NCI-H748 (cell line): ENCODE results near the gene BANF1.

ENCODE experiments used
- DNase-seq: peaks from one replicate; lab custom pipeline; 2025; ENCODE audit not compliant: unreplicated experiment; lab: John Stamatoyannopoulos, UW

The BANF1 gene, protein sequence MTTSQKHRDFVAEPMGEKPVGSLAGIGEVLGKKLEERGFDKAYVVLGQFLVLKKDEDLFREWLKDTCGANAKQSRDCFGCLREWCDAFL

DNA sequence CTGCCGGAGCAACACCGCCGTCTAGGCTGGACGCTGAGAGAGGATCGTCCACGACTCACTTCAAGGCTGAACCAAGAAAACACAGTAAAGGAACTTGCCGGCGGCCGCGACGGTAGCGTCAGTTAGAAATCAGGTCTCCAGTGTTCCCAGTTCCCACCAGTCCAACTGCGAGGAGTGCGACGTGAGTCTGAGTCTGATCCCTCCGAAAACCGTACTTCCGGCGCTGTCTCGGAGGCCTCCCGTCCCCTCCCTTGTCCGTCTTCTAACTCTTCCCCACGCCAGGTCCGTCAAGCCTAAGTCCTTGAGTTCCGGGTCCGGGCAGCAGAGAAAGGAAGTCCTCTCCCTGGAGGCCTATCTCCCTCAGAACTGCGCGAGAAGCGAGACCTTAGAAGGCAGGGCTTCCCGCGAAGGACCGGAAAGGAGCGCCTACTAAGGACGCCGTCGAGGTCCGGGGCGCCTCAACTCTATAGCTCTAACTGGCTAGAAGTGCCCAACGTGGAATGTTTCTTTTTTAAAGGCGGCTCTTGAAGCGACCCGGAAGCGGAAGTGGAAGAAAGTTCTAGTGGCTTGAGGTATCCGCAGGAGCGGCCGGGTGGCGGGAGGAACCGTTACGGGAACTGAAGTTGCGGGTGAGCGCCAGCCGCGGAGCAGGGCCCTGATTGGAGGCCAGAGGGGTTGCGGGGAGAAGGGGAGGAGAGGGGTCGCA, at the start of gene BANF1, which contains the start of gene EIF1AD:
TSS of gene BANF1 (plus strand) at position 562 of the 706 bp plus-strand sequence. CDS start 748 bp downstream, outside the sequence.
TSS of gene EIF1AD (minus strand) at position 216 of the 706 bp plus-strand sequence. CDS start 1,768 bp downstream, outside the sequence.
- DNase-seq, result peak; percentile 99

DNA sequence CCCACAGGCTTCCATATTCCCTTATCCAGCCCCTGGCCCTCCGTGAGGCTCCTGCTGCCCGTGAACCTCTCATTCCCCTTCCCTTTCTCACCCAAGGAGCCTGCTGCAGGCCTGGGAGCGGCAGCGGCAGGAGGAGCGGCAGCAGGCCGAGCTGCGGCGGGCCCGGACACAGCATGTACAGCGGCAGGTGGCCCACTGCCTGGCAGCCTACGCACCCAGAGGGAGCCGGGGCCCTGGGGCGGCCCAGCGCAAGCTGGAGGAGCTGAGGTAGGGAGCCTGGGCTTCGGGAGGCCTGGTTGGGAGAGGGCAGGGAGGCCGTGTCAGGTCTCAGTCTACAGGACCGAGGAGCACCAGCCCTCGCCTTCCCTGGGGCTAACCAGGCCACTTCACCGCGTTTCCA, 48.8 kb upstream of the BANF1 start:
- no peak for DNase-seq

DNA sequence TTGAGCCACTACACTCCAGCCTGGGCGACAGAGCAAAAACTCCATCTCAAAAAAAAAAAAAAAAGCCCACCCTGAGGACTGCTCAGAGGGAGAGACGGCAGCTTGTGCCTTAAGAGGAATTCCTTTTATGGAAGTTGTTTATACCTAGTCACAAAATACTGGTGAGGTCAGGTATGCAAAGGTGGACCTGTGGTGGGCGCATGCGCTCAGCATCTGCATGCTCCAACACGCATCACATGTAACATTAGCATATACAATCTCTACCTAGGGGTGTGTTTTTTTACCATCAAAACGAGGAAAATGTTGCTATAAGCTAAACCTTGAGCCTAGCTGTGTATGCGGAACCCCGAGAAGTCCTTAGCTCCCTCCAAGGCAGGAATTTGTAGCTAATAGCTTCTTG, 47.5 kb upstream of the BANF1 start:
- no peak for DNase-seq

DNA sequence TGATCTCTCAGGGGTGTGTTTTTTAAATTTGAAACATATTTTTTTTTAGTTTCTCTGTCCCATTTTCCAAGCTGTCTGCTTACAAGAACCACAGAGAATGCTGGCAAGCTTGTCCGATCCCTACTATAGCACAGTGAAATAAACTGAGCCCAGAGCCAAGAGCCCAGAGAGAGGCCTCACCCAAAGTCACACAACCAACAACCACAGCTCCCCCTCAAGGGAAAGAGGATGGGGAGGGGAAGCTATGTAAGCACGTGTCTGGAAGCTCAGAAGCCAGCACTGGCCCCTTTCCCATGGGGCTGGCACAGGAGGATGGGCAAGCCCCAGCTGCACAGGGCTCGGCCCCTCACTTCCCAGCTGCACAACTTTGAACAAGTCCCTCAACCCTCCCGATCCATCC, 44.0 kb upstream of the BANF1 start:
- DNase-seq, result no peak

DNA sequence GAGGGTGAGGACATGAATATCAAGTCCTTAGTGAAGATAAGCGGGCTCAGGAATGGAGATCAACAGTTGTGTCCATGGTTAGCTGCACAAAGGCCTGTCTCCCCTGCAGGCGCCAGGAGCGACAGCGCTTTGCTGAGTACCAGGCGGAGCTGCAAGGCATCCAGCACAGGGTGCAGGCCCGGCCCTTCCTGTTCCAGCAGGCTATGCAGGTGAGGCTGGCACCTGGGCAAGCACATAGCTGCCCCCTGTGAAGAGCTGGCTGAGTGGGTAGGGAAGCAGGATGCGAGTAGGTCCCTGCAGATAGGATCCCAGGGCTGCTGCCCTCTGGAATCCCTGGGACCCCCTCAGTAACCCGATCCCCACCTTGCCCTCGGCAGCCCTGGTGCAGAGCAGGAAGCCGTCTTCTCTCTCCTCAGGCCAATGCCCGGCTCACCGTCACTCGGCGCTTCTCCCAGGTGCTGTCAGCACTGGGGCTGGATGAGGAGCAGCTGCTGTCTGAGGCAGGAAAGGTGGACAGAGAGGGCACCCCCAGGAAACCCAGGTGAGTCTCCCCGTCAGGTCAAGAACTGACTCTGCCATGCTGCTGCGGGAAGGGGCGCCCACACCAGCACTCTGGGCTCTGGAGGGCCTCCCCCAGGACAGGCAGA, 43.4 kb upstream of the BANF1 start:
- DNase-seq, result no peak

DNA sequence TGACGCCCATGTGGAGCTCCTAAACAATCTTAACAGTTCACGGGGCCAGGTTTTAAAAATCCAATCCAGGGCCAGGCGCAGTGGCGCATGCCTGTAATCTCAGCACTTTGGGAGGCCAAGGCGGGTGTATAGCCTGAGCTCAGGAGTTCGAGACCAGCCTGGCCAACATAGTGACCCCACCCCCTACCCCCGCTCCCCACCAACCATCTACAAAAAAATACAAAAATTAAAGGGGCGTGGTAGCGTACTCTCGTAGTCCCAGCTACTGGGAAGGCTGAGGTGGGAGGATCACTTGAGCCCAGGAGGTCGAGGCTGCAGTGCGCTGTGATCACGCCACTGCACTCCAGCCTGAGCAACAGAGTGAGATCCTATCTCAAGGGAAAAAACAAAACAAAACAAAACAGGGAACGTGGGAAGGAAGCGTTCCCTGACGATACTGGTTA, 41.5 kb upstream of the BANF1 start:
- peak; percentile 39 for DNase-seq

DNA sequence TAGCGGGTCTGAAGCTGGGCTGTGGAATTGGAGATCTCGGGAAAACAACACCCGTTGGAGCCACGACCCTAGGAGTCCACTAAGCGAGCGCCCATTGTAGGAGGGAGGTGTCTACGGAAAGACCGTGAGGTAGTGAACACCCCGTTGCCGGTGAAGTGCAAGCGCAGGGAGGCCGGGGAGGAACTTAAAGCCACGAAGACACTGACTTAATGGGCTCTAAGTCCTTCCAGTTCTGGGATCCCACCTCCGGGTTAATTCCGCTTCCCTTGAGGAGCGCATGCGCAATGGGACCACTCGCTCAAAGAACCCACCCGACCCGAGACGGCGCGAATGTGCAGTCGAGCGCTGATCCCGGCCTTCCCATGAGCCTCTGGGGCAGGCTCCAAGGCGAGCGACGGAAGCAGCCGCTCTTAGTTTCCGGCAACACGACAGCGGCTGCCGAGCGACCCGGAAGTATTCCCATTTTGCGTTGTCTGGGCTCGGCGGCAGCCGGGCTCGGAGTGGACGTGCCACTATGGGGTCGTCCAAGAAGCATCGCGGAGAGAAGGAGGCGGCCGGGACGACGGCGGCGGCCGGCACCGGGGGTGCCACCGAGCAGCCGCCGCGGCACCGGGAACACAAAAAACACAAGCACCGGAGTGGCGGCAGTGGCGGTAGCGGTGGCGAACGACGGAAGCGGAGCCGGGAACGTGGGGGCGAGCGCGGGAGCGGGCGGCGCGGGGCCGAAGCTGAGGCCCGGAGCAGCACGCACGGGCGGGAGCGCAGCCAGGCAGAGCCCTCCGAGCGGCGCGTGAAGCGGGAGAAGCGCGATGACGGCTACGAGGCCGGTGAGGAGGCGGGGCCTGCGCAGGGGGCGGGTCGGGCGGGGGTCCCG, 40.8 kb upstream of the BANF1 start, which contains the start of gene SART1:
TSS of gene SART1 (plus strand) at position 468 of the 874 bp plus-strand sequence. CDS start at position 515, 47 bp downstream.
- DNase-seq, result peak; percentile 98

DNA sequence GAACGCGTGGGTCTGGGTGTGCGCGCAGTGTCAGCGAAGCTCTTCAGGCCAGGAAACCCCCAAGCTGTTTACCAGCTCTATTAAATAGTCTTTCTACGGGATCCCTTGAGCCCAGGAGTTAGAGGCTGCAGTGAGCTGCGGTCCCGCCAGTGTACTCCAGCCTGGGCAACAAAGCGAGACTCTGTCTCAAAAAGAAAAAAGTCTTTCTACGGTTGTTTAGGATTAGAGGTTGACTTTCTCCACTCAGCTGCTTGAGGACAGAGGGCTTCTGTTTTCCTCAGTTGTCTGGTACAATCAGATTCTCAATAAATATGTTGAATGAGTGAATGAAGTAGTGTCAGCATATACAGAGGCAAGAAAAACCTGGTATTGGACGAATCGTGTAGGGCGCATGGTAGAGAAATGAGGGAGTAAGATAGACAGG, 40.1 kb upstream of the BANF1 start:
- no peak for DNase-seq

DNA sequence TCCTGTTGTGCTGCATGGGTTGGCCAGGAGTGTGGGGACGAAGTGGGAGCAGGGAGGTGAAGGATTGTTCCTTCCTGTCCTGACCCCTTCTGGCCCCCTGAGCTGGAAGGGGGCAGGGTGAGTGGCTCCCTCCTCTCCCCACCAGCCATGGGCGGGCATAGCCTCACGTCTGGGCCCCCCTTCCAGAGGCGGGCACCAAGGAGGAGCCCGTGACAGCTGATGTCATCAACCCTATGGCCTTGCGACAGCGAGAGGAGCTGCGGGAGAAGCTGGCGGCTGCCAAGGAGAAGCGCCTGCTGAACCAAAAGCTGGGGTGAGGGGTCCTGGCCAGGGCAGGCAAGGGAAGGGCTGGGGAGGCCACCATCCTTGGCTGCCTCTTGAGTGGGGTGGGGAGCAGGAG, 37.4 kb upstream of the BANF1 start:
- no peak for DNase-seq

DNA sequence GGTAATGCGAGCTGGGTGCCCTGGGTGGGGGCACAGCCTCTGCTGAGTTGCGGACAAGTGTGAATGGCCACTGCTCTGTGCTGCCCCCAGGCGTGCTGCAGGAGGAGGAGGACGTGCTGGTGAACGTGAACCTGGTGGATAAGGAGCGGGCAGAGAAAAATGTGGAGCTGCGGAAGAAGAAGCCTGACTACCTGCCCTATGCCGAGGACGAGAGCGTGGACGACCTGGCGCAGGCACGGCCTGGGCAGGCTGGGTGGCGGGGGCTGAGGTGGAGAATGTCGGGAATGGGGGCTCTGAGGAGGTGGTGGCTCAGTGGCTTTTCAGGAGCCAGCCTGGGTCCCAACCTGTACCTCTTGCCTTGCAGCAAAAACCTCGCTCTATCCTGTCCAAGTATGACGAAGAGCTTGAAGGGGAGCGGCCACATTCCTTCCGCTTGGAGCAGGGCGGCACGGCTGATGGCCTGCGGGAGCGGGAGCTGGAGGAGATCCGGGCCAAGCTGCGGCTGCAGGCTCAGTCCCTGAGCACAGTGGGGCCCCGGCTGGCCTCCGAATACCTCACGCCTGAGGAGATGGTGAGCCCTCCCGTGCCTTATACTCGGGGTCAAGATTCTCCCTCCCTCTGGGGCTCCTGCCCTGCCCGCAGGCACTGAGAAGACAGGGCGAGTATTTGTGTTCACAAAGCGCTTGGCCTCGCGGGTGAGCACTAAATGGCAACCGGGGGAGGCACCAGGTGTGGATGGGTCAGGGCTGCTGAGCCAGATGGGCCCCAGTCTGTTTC, 36.1 kb upstream of the BANF1 start:
- DNase-seq, result no peak

DNA sequence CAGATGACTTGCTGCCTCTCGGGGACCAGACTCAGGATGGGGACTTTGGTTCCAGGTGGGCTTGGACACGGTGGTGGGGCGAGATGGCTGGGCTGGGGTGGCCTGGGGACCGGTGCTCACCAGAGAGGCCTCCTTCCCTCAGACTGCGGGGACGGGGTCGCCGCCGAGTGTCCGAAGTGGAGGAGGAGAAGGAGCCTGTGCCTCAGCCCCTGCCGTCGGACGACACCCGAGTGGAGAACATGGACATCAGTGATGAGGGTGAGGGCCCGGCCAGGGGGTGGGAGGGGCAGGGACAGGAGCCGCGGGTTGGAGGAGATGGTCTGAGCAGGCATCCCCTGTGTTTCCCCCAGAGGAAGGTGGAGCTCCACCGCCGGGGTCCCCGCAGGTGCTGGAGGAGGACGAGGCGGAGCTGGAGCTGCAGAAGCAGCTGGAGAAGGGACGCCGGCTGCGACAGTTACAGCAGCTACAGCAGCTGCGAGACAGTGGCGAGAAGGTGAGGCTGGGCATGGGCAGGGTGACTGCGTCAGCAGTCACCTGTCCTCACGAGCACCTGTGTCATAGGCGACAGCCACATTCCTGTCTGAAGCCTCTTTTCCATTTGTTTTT, 34.9 kb upstream of the BANF1 start:
- DNase-seq, result no peak

DNA sequence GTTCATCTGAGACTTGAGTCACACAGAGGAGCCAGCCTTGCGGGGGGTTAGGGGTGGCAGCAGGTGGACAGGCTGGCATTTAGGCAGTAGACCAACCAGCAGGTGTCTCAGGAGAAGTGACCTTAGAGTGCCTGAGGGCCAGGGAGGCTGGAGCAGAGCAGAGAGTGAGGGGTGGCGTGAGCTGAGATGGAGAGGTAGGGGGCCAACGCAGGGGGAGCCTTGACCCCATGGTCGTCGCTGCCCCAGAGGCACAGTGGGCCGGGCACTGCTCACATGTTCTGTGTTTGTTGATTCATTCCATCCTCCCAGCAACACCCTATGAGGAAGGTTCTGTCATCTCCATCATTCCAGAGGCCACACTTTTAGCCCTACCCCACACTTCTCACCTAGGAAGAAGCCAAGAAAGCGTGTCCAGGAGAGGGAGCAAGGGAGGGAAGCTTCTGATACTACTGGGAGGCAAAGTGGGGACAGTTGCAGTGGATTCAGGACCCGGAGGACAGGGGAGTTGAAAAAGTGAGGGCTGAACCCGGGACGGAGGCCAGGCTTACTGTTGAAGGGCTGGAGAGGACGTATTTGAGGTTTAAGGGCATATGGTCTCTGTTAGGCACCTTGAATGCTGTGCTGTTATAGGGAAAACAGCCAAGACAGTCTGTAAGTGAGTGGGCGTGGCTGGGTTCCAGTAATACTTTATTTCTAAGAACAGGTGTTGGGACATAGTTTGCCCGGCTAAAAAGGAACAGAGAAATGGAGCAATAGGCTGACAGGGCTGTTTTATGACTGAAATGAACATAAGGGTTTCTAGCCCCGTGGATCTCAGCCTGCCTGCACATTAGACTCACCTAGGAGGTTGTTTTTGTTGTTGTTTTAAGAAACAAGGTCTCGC, 33.5 kb upstream of the BANF1 start:
- no peak for DNase-seq

DNA sequence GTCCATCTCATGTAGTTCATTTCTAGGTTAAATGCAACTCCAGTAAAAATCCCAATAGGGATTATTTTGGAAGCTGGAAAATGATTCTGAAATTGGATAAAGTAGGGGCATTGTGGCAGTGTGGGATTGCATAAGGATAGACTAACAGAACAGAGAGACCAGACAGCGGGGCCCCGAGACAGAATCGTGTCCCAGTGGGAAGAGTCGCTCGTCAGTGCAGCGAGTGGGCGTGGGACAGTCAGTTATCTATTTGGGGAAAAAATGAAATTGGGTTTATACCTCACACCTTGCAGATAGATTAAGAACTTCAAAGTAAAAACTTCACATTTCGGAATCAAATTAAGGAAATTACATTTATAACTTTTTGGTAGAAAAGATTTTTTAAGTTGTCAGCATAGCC, 30.2 kb upstream of the BANF1 start:
- DNase-seq, result no peak

DNA sequence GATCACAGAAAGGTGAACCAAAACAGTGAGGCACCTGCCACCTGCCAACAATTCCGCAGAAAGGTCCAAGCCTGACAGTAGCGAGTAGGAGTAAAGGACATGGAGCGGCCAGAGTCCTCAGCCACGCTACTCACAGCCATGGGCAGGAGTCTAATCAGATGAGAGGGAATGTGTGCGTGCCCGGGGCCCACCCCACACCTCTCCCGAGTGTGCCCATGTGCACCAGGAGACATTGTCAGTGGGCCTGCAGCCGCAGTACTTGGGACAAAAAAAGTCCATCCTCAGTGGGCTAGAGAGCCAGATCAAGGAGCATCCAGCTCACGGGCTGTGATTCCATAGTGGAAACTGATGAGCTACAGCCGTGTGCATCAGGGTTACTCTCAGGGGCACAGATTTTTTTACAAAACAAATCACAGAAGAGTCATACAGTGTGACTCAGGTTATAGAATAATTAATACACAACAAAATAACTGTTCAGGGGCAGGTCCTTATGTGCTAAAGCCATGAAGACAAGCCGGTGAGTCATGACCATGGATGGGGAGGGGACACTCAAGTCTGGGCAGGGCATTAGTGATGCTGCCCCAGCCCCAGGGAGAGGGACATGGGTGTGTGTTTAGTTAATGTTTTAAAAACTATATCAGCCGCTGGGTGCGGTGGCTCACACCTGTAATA, 28.7 kb upstream of the BANF1 start:
- no peak for DNase-seq

DNA sequence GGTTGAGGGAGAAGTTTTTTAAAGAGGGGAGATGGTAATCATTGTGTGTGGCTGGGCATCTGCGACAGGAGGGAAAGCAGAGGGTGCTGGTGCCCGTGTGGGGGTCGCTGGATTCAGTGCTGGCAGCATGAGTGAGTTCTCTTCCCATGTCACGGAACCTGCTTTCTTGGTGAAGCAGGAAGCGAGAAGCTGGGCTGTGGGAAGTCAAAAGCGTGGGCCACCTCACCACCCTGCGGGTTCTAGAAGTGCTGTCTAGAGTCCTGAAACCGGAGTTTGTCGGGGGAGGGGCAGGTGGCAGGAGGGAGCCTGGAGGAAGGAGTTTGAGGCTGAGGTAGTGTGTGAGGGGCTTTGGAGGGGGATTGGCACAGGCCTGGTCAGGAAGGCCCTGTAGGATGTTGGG, 26.5 kb upstream of the BANF1 start:
- no peak for DNase-seq

DNA sequence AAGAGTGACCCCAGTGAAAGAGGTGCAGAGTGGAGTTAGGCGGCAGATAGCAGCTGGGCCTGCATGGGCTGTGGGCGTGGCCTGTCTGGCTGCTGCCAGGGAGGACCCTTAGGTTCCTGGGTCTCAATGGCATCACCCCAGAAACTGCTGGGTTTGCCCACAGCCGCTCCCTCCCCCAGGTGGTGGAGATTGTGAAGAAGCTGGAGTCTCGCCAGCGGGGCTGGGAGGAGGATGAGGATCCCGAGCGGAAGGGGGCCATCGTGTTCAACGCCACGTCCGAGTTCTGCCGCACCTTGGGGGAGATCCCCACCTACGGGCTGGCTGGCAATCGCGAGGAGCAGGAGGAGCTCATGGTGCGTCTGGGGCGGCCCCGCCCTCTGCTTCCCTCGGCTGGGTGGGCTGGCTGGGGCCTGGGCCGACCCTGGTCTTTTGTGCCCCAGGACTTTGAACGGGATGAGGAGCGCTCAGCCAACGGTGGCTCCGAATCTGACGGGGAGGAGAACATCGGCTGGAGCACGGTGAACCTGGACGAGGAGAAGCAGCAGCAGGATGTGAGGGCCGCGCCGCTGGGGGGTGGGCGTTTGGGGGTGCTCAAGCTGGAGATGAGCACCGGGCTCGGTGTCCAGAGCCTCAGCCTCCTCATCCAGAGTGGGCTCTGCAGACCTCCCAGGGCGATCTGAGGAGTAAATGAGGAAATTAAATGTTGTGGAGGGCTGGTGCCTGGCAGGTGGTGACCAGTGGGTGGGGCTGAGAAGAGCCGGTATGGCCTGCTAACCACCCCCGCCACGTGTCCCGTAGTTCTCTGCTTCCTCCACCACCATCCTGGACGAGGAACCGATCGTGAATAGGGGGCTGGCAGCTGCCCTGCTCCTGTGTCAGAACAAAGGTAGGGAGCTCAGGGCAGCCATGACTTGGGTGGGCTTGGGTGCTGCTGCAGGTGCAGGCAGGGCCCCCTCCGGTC, 25.8 kb upstream of the BANF1 start:
- DNase-seq, result no peak

DNA sequence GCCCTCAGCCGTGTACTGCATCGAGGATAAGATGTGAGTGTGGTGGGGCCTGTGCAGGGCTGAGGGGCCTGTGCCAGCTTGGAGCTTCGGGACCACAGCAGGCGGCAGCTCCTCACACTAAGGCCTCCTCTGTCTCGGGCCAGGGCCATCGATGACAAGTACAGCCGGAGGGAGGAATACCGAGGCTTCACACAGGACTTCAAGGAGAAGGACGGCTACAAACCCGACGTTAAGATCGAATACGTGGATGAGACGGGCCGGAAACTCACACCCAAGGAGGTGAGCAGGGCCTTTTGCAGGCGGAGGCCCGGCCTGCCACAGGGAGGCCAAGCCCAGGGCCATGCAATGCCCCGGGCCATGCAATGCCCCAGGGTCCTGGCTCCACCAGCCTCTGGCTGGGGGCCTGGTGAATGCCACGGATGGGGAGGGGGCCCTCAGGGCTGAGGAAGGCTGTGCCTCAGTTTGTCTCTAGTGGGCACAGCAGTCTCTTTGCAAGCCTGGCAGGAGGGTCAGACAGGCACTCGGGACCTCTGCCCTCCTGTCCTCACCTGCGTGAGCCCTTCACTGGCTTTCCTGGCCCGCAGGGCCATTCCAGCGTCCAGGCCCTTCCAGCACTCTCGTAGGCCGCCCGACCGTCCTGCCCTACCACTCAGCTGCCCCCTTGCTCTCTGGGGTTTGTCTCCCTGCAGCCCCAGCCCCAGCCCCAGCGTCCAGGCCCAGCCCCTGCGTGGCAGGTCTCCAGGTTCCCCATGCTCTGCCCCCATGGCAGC, 24.5 kb upstream of the BANF1 start:
- no peak for DNase-seq
